Testis (tissue), 3 donors: ENCODE measurements around the gene CRK. TPM values are rescaled to one million over a fixed set of nuclear protein-coding genes. Genes with fewer than 3 reads are reported as not detected.

Source experiments
- DNase-seq: peaks from one replicate; pipeline ENCODE4 v3.0.0-alpha.2; 2019
- H3K27ac ChIP-seq, 2 donors: fragments of 200-600 bp; sonication (generic); one replicate each; pipeline ENCODE4 v1.5.1; 2019
- H3K27me3 ChIP-seq: fragments of 200-600 bp; sonication (generic); one replicate; pipeline ENCODE4 v1.5.1; 2019
- H3K36me3 ChIP-seq: fragments of 200-600 bp; sonication (generic); one replicate; pipeline ENCODE4 v1.5.1; 2017; ENCODE audit warnings: low read depth; ENCODE audit errors: missing control alignments
- H3K4me1 ChIP-seq: fragments of 200-600 bp; sonication (generic); one replicate; pipeline ENCODE4 v1.5.1; 2019
- H3K4me3 ChIP-seq, 2 donors: fragments of 200-600 bp; sonication (generic); one replicate each; pipeline ENCODE4 v1.5.1; 2017 to 2019
- H3K9me3 ChIP-seq: fragments of 200-600 bp; sonication (generic); one replicate; pipeline ENCODE4 v1.5.1; 2017
- CTCF ChIP-seq, 3 experiments: fragments of 450-650 bp in 2 of 3; fragments of 200-600 bp in 1 of 3; sonication (generic) in 1 of 3; IDR thresholded peaks; one replicate each; pipeline ENCODE4 v1.5.1; 2016 to 2019; ENCODE audit warnings: antibody characterized with exemption in 3 of 3, mild to moderate bottlenecking in 2 of 3, moderate library complexity in 1 of 3
- POLR2A ChIP-seq: fragments of 450-650 bp; IDR thresholded peaks from one replicate; pipeline ENCODE4 v1.6.1; 2017; ENCODE audit warnings: antibody characterized with exemption, mild to moderate bottlenecking, moderate library complexity
- WGBS, 2 donors: methylation state at CpG; one replicate each; pipeline ENCODE4 v1.1.5; 2018; 5-methylcytosine and 5-hydroxymethylcytosine counted together
- intact Hi-C: fragments of 100-400 bp; cut with DNase I; formaldehyde crosslinking; loops from one replicate; pipeline ENCODE4 v1.15.1; 2023; ENCODE audit warnings: low total_unique reads
- polyA plus RNA-seq: library from polyadenylated mRNA; stranded (reverse); fragments of 350-450 nt; fragmentation: Illumina TruSeq; extraction: RNeasy Lipid Tissue Mini Kit (QIAGEN cat#74804); gene quantifications from one replicate; pipeline ENCODE4 v1.2.3, GENCODE V29; 2014; ENCODE audit warnings: low read depth, low replicate concordance; ENCODE audit not compliant: insufficient read depth
- total RNA-seq, 2 donors: library from RNA; depleted of rRNA; stranded (reverse); fragments of >200 nt; gene quantifications; one replicate each; pipeline ENCODE4 v1.2.3, GENCODE V29; 2016

Gene CRK
- total and polyA plus RNA-seq, 3 donors from 2014 or later: 45.7 to 79.1 (median 68.4) TPM

- Histone ChIP-seq H3K27ac (peak overlapping the region; percentile 93), H3K27me3 (no peaks in the 10 kb centered on the region), H3K36me3 (no peaks in the 10 kb centered on the region), H3K9me3 (no peaks in the 10 kb centered on the region), H3K4me1 (peaks cover 45% of the 10 kb centered on the region), H3K4me3 (peak overlapping the region; percentile 57 to 82)
- DNase-seq: peak; percentile 86
- intact Hi-C loops: no loop called here
- WGBS, 2 donors: 18 to 23% methylated on average over 31 to 51 of the region's 74 CpGs
- TF ChIP-seq CTCF (IDR thresholded peaks at IDR 0.05) (no peak), POLR2A (no peak)
Observed at GRCh38 chr17:1486802-1487695, 31.0 kb upstream of the CRK start.

- H3K4me3 ChIP-seq: peak overlapping the region; percentile 75 to 82
- intact Hi-C loops: no loop called here
Observed at GRCh38 chr17:1485423-1486376, 29.7 kb upstream of the CRK start.

GRCh38 chr17:1484676-1485422 is 28.8 kb upstream of the CRK start:
- peak; percentile 68 for DNase-seq
- TF ChIP-seq CTCF (IDR thresholded peaks at IDR 0.05) (peak in 1 of 3 experiments; percentile 31), POLR2A (no peak)
- Histone ChIP-seq H3K36me3 (no peaks in the 10 kb centered on the region), H3K4me3 (peak overlapping the region; percentile 75 to 82), H3K27me3 (no peaks in the 10 kb centered on the region), H3K4me1 (peaks cover 37% of the 10 kb centered on the region), H3K27ac (peak overlapping the region; percentile 81 to 93), H3K9me3 (no peaks in the 10 kb centered on the region)
- intact Hi-C loops: no loop called here
- WGBS, 2 donors: 4% methylated on average over 7 to 19 of the region's 19 CpGs

More at GRCh38 chr17:1485423-1486376, 29.7 kb upstream of the CRK start:
- Histone ChIP-seq H3K27me3 (no peaks in the 10 kb centered on the region), H3K4me1 (peaks cover 42% of the 10 kb centered on the region), H3K36me3 (no peaks in the 10 kb centered on the region), H3K27ac (peak overlapping the region; percentile 93), H3K9me3 (no peaks in the 10 kb centered on the region)
- 2 to 3% methylated on average over 21 to 90 of the region's 127 CpGs for WGBS, 2 donors
- no peak for TF ChIP-seq POLR2A
- TF ChIP-seq CTCF (IDR thresholded peaks at IDR 0.05): no peak
- peak; percentile 61 for DNase-seq

GRCh38 chr17:1484060-1484535 is 28.1 kb upstream of the CRK start:
- Histone ChIP-seq H3K36me3 (no peaks in the 10 kb centered on the region), H3K27ac (peak overlapping the region in 1 of 2 donors; percentile 93), H3K4me3 (no peak overlapping the region), H3K27me3 (no peaks in the 10 kb centered on the region), H3K9me3 (no peaks in the 10 kb centered on the region), H3K4me1 (peaks cover 37% of the 10 kb centered on the region)
- DNase-seq: no peak
- 90 to 94% methylated on average over 27 to 29 of the region's 29 CpGs for WGBS, 2 donors
- TF ChIP-seq CTCF (IDR thresholded peaks at IDR 0.05) (no peak), POLR2A (no peak)
- intact Hi-C loops: no loop called here
